HEK293 (cell line): Measurements from ENCODE around the gene FOXD1.

Experiments used
- YY1 ChIP-seq: fragments of 450-650 bp; formaldehyde crosslinking; IDR thresholded peaks from 2 replicates; pipeline ENCODE4 v1.5.1; 2018; ENCODE audit warnings: missing biosample characterization, missing genetic modification characterization
- ZNF23 ChIP-seq: fragments of 450-650 bp; formaldehyde crosslinking; IDR thresholded peaks from 2 replicates; pipeline ENCODE4 v1.5.1; 2016; ENCODE audit warnings: missing biosample characterization, missing genetic modification characterization, borderline replicate concordance
- ZNF239 ChIP-seq: fragments of 450-650 bp; formaldehyde crosslinking; IDR thresholded peaks from 2 replicates; pipeline ENCODE4 v1.5.1; 2016; ENCODE audit warnings: missing biosample characterization, missing genetic modification characterization
- ZNF274 ChIP-seq, 2 experiments: fragments of 200-500 bp in 1 of 2; fragments of 450-650 bp in 1 of 2; sonication (Bioruptor generic) in 1 of 2; formaldehyde crosslinking in 1 of 2; IDR thresholded peaks; 2 replicates each; pipeline versions ENCODE4 v1.5.1 to v1.6.1; 2014 to 2016; ENCODE audit warnings: borderline replicate concordance in 1 of 2, inconsistent platforms in 1 of 2, low read length in 1 of 2, missing biosample characterization in 1 of 2, missing genetic modification characterization in 1 of 2
- ZNF302 ChIP-seq: fragments of 450-650 bp; formaldehyde crosslinking; IDR thresholded peaks from 2 replicates; pipeline ENCODE4 v1.5.1; 2016; ENCODE audit warnings: missing biosample characterization, missing genetic modification characterization, low read depth
- ZNF311 ChIP-seq: fragments of 450-650 bp; formaldehyde crosslinking; IDR thresholded peaks from 2 replicates; pipeline ENCODE4 v1.5.1; 2017; ENCODE audit warnings: missing biosample characterization, missing genetic modification characterization, borderline replicate concordance
- TF ChIP-seq, protein P1 (sequence below): fragments of 450-650 bp; formaldehyde crosslinking; IDR thresholded peaks from 2 replicates; pipeline ENCODE4 v1.5.1; 2016; ENCODE audit warnings: missing biosample characterization, missing genetic modification characterization
- TF ChIP-seq, protein P2 (sequence below): fragments of 450-650 bp; formaldehyde crosslinking; IDR thresholded peaks from 2 replicates; pipeline ENCODE4 v1.5.1; 2016; ENCODE audit warnings: missing biosample characterization, missing genetic modification characterization
- TF ChIP-seq, protein P3 (sequence below): fragments of 450-650 bp; formaldehyde crosslinking; IDR thresholded peaks from 2 replicates; pipeline ENCODE4 v1.5.1; 2016; ENCODE audit warnings: missing biosample characterization, missing genetic modification characterization
- TF ChIP-seq, protein P4 (sequence below): fragments of 450-650 bp; formaldehyde crosslinking; optimal IDR thresholded peaks from 2 replicates; pipeline ENCODE3; 2016; ENCODE audit warnings: missing biosample characterization, mild to moderate bottlenecking, missing genetic modification characterization

DNA sequence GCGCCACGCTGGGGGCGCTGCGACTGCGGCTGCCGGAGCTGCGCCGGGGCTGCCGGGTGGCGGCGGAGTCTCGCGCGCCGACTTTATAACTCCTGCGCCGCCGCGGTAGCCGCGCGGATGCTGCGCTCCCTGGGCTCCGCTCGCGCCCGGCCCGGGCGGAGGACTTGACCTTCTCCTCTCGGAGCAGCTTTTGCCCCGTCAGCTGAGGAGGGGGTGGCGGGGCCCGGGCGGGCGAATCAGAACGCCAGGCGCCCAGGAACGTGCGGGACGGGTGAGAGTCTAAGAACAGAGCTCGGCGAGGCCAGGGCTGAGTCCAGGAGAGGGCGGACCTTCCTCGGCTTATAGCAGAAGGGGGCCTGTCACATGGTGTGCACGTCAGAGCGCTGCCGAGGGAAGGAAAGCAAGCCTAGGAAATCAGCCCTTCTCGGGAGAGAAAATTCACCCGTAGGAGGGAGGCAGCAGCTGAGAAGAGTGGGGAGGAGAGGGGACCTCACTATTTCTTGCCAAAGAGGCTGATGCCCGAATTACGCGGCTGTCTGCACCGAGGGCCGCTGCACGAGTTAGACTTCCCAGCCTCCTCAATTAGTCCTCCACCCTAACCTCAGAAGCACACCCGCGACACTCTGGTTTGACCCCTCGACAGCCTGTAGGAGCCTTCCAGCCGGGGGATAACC lies at the start of gene FOXD1:
- TF ChIP-seq, protein P1, sequence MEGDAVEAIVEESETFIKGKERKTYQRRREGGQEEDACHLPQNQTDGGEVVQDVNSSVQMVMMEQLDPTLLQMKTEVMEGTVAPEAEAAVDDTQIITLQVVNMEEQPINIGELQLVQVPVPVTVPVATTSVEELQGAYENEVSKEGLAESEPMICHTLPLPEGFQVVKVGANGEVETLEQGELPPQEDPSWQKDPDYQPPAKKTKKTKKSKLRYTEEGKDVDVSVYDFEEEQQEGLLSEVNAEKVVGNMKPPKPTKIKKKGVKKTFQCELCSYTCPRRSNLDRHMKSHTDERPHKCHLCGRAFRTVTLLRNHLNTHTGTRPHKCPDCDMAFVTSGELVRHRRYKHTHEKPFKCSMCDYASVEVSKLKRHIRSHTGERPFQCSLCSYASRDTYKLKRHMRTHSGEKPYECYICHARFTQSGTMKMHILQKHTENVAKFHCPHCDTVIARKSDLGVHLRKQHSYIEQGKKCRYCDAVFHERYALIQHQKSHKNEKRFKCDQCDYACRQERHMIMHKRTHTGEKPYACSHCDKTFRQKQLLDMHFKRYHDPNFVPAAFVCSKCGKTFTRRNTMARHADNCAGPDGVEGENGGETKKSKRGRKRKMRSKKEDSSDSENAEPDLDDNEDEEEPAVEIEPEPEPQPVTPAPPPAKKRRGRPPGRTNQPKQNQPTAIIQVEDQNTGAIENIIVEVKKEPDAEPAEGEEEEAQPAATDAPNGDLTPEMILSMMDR: peak; percentile 68
- TF ChIP-seq ZNF274 (IDR thresholded peaks at IDR 0.05; ENCODE audit: low read length) (no peak), ZNF274 (tag by site-specific recombination; IDR thresholded peaks at IDR 0.05; ENCODE audit: borderline replicate concordance) (no peak), ZNF311 (no peak), ZNF302 (tag by site-specific recombination) (no peak), YY1 (no peak), ZNF239 (tag by site-specific recombination) (no peak), ZNF23 (no peak)
- TF ChIP-seq, protein P2, sequence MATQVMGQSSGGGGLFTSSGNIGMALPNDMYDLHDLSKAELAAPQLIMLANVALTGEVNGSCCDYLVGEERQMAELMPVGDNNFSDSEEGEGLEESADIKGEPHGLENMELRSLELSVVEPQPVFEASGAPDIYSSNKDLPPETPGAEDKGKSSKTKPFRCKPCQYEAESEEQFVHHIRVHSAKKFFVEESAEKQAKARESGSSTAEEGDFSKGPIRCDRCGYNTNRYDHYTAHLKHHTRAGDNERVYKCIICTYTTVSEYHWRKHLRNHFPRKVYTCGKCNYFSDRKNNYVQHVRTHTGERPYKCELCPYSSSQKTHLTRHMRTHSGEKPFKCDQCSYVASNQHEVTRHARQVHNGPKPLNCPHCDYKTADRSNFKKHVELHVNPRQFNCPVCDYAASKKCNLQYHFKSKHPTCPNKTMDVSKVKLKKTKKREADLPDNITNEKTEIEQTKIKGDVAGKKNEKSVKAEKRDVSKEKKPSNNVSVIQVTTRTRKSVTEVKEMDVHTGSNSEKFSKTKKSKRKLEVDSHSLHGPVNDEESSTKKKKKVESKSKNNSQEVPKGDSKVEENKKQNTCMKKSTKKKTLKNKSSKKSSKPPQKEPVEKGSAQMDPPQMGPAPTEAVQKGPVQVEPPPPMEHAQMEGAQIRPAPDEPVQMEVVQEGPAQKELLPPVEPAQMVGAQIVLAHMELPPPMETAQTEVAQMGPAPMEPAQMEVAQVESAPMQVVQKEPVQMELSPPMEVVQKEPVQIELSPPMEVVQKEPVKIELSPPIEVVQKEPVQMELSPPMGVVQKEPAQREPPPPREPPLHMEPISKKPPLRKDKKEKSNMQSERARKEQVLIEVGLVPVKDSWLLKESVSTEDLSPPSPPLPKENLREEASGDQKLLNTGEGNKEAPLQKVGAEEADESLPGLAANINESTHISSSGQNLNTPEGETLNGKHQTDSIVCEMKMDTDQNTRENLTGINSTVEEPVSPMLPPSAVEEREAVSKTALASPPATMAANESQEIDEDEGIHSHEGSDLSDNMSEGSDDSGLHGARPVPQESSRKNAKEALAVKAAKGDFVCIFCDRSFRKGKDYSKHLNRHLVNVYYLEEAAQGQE (tag by site-specific recombination): peak; percentile 30; the same call in 1 of the 2 replicates
- TF ChIP-seq, protein P3, sequence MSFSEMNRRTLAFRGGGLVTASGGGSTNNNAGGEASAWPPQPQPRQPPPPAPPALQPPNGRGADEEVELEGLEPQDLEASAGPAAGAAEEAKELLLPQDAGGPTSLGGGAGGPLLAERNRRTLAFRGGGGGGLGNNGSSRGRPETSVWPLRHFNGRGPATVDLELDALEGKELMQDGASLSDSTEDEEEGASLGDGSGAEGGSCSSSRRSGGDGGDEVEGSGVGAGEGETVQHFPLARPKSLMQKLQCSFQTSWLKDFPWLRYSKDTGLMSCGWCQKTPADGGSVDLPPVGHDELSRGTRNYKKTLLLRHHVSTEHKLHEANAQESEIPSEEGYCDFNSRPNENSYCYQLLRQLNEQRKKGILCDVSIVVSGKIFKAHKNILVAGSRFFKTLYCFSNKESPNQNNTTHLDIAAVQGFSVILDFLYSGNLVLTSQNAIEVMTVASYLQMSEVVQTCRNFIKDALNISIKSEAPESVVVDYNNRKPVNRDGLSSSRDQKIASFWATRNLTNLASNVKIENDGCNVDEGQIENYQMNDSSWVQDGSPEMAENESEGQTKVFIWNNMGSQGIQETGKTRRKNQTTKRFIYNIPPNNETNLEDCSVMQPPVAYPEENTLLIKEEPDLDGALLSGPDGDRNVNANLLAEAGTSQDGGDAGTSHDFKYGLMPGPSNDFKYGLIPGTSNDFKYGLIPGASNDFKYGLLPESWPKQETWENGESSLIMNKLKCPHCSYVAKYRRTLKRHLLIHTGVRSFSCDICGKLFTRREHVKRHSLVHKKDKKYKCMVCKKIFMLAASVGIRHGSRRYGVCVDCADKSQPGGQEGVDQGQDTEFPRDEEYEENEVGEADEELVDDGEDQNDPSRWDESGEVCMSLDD (tag by site-specific recombination): peak; percentile 26; the same call in 1 of the 2 replicates
- TF ChIP-seq, protein P4, sequence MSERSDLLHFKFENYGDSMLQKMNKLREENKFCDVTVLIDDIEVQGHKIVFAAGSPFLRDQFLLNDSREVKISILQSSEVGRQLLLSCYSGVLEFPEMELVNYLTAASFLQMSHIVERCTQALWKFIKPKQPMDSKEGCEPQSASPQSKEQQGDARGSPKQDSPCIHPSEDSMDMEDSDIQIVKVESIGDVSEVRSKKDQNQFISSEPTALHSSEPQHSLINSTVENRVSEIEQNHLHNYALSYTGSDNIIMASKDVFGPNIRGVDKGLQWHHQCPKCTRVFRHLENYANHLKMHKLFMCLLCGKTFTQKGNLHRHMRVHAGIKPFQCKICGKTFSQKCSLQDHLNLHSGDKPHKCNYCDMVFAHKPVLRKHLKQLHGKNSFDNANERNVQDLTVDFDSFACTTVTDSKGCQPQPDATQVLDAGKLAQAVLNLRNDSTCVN (tag by site-specific recombination): peak; percentile 86
